ENCODE measurements around the gene LRMDA. TPM values are rescaled to one million over a fixed set of nuclear protein-coding genes. Genes with fewer than 3 reads are reported as not detected.
"Not testable (repeated sequence)": the region's sequence is repeated elsewhere in the genome, so short reads cannot be mapped to it uniquely, and the experiment has no call there.

Gene LRMDA
- total and polyA plus RNA-seq, 10 of the 15 experiments (the other 5 are each of a cell fraction or from before 2014, with no cell fraction given) = 0.07 to 0.54 (median 0.29) TPM; not detected in 4

- Histone ChIP-seq H4K20me1 (ENCODE audit: control insufficient read depth, insufficient read depth) (no peaks in the 10 kb centered on the region), H3K4me2 (ENCODE audit: control insufficient read depth, insufficient read depth) (no peak overlapping the region), H3K9ac (ENCODE audit: control insufficient read depth, insufficient read depth, low read length) (no peak overlapping the region), H3K4me1 (ENCODE audit: control insufficient read depth, insufficient read depth, low read length) (no peaks in the 10 kb centered on the region), H3K9me3 (replicated peaks; ENCODE audit: control insufficient read depth, insufficient read depth, low read length) (no peaks in the 10 kb centered on the region), H3K4me3 (no peak overlapping the region), H3K36me3 (ENCODE audit: control insufficient read depth in 2 of 2, insufficient read depth in 2 of 2, low read length in 1 of 2) (no peaks in the 10 kb centered on the region), H3K27ac (ENCODE audit: control insufficient read depth, insufficient read depth) (no peak overlapping the region), H3K79me2 (ENCODE audit: control insufficient read depth, insufficient read depth, low read length) (no peaks in the 10 kb centered on the region), H2AFZ (ENCODE audit: control insufficient read depth, low read depth, low read length) (no peak overlapping the region), H3K27me3 (replicated peaks in 1 of 2; ENCODE audit: control insufficient read depth in 2 of 2, insufficient read depth in 2 of 2, low read length in 1 of 2) (no peaks in the 10 kb centered on the region; a peak in 1 of 4 replicates)
- no TSS peak for BruUV-seq (replicated peaks)
- FAIRE-seq (no peak), ATAC-seq (no peak), DNase-seq (ENCODE audit: low read depth, low spot score) (no peak)
- in situ Hi-C loops (cut with MboI) = no loop called here
- ChIA-PET POLR2A (interaction anchor here (0.8 to 1.1 kb wide), 2 partner anchors 9 to 14 kb away, joined by 3 read pairs; no protein-coding TSS in a partner anchor), SMC1A (ENCODE audit: uncharacterized antibody, unreplicated experiment) (interaction anchor here (0.6 to 2.1 kb wide), 5 partner anchors 9 to 127 kb away, joined by 3 to 7 read pairs (median 3); no protein-coding TSS in a partner anchor), CTCF (interaction anchor here (0.6 to 1.1 kb wide), 2 partner anchors 12 to 311 kb away, joined by 3 read pairs; no protein-coding TSS in a partner anchor), RAD21 (ENCODE audit: unreplicated experiment) (no interaction called here)
- TF ChIP-seq GATAD2B (conservative IDR thresholded peaks at IDR 0.05; ENCODE audit: low read depth) (no peak), CBFB (IDR thresholded peaks at IDR 0.05; ENCODE audit: low read depth) (no peak), ZNF207 (IDR thresholded peaks at IDR 0.05; ENCODE audit: borderline replicate concordance) (no peak), HDAC6 (IDR thresholded peaks at IDR 0.05; ENCODE audit: unreplicated experiment) (no peak), BHLHE40 (IDR thresholded peaks at IDR 0.05; ENCODE audit: borderline replicate concordance in 1 of 2, low read depth in 2 of 2, low read length in 1 of 2) (no peak), BRCA1 (IDR thresholded peaks at IDR 0.05; ENCODE audit: low read depth, low read length) (no peak), NFYA (IDR thresholded peaks at IDR 0.05; ENCODE audit: borderline replicate concordance, low read depth, low read length) (no peak), BMI1 (IDR thresholded peaks at IDR 0.05; ENCODE audit: borderline replicate concordance) (no peak), ZBED1 (IDR thresholded peaks at IDR 0.05; ENCODE audit: borderline replicate concordance) (no peak), NRF1 (conservative IDR thresholded peaks at IDR 0.05; ENCODE audit: low read depth, low read length) (no peak), SPI1 (IDR thresholded peaks at IDR 0.05; ENCODE audit: borderline replicate concordance, insufficient read depth, low read depth, low read length) (no peak), FOXM1 (IDR thresholded peaks at IDR 0.05; ENCODE audit: low read depth, low read length) (no peak), IRF4 (IDR thresholded peaks at IDR 0.05; ENCODE audit: low read depth, low read length) (no peak), ASH2L (IDR thresholded peaks at IDR 0.05; ENCODE audit: borderline replicate concordance, low read depth) (no peak), WRNIP1 (IDR thresholded peaks at IDR 0.05; ENCODE audit: borderline replicate concordance, low read depth, low read length) (no peak), RUNX3 (IDR thresholded peaks at IDR 0.05; ENCODE audit: low read length) (no peak)
- TF ChIP-seq, protein P1, sequence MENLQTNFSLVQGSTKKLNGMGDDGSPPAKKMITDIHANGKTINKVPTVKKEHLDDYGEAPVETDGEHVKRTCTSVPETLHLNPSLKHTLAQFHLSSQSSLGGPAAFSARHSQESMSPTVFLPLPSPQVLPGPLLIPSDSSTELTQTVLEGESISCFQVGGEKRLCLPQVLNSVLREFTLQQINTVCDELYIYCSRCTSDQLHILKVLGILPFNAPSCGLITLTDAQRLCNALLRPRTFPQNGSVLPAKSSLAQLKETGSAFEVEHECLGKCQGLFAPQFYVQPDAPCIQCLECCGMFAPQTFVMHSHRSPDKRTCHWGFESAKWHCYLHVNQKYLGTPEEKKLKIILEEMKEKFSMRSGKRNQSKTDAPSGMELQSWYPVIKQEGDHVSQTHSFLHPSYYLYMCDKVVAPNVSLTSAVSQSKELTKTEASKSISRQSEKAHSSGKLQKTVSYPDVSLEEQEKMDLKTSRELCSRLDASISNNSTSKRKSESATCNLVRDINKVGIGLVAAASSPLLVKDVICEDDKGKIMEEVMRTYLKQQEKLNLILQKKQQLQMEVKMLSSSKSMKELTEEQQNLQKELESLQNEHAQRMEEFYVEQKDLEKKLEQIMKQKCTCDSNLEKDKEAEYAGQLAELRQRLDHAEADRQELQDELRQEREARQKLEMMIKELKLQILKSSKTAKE (IDR thresholded peaks at IDR 0.05; ENCODE audit: low read depth, poor library complexity, severe bottlenecking) = no peak
- intact Hi-C loops (cut with micrococcal nuclease; ENCODE audit: unreplicated experiment) = no loop called here
- WGBS (ENCODE audit: insufficient coverage, insufficient replicate concordance, low lambda C conversion rate, missing lambda C conversion rate) = 61% methylated on average over 5 of the region's 5 CpGs
Measured at GRCh38 chr10:75746356-75746755, 314.9 kb downstream of the LRMDA start.

- intact Hi-C loops (cut with micrococcal nuclease; ENCODE audit: unreplicated experiment); H2AFZ ChIP-seq (ENCODE audit: control insufficient read depth, low read depth, low read length); BruUV-seq (replicated peaks); POLR2A ChIA-PET; FAIRE-seq; H3K4me3 ChIP-seq; H3K27me3 ChIP-seq (replicated peaks in 1 of 2; ENCODE audit: control insufficient read depth in 2 of 2, insufficient read depth in 2 of 2, low read length in 1 of 2); H3K9me3 ChIP-seq (replicated peaks; ENCODE audit: control insufficient read depth, insufficient read depth, low read length); DNase-seq (ENCODE audit: low read depth, low spot score); CTCF ChIA-PET; H3K27ac ChIP-seq (ENCODE audit: control insufficient read depth, insufficient read depth); ATAC-seq; H3K4me1 ChIP-seq (ENCODE audit: control insufficient read depth, insufficient read depth, low read length); RAD21 ChIA-PET (ENCODE audit: unreplicated experiment); H3K36me3 ChIP-seq (ENCODE audit: control insufficient read depth in 2 of 2, insufficient read depth in 2 of 2, low read length in 1 of 2); H4K20me1 ChIP-seq (ENCODE audit: control insufficient read depth, insufficient read depth); H3K79me2 ChIP-seq (ENCODE audit: control insufficient read depth, insufficient read depth, low read length); in situ Hi-C loops (cut with MboI); SMC1A ChIA-PET (ENCODE audit: uncharacterized antibody, unreplicated experiment); H3K9ac ChIP-seq (ENCODE audit: control insufficient read depth, insufficient read depth, low read length); H3K4me2 ChIP-seq (ENCODE audit: control insufficient read depth, insufficient read depth): not testable (repeated sequence)
- 70% methylated on average over 33 of the region's 50 CpGs for WGBS (ENCODE audit: insufficient coverage, insufficient replicate concordance, low lambda C conversion rate, missing lambda C conversion rate)
Measured at GRCh38 chr10:75750093-75750875, 318.9 kb downstream of the LRMDA start.

Data from GM12878 (cell line).